HCT116 (cell line): ENCODE results near the gene PIK3R1. TPM values are rescaled to one million over a fixed set of nuclear protein-coding genes. Genes with fewer than 3 reads are reported as not detected.

ENCODE experiments used
- ATAC-seq: fragments of 200-7000 bp; cut with Tn5 transposase; 2 replicates; pipeline ENCODE4 v1.9.1; 2020; ENCODE audit warnings: mild to moderate bottlenecking, moderate library complexity
- BruUV-seq: library from RNA; stranded (reverse); fragments of 400-500 nt; replicated peaks from 2 replicates; lab custom pipeline; 2021; lab: Mats Ljungman, UMichigan
- CTCF ChIA-PET: fragments of 300-600 bp; sonication (Branson Sonifier 250); formaldehyde crosslinking; loops from one replicate; lab custom pipeline; 2021; ENCODE audit warnings: antibody characterized with exemption; lab: Charles Lee
- POLR2A ChIA-PET: fragments of 300-600, 350-600 bp; sonication (Branson Sonifier 250); formaldehyde crosslinking; loops from one replicate; lab custom pipeline; 2021; ENCODE audit warnings: antibody characterized with exemption; lab: Charles Lee
- RAD21 ChIA-PET, 2 experiments: fragments of 300-600 bp; sonication (Branson Sonifier 250); formaldehyde crosslinking; loops; one replicate each; lab custom pipeline; 2023; ENCODE audit warnings: low total read pairs in 2 of 2; ENCODE audit not compliant: uncharacterized antibody in 2 of 2, unreplicated experiment in 2 of 2, low non-redundant PET in 1 of 2; lab: Charles Lee
- DNase-seq: peaks from one replicate; pipeline ENCODE4 v3.0.0-alpha.2; 2010; ENCODE audit warnings: low read depth, low spot score
- H2AFZ ChIP-seq: fragments of 200-600 bp; shearing (Covaris generic), sonication (generic); 2 replicates; pipeline ENCODE4 v1.6.1; 2017; ENCODE audit warnings: low read depth, mixed run types, mixed read lengths, antibody characterized with exemption, low read length; ENCODE audit not compliant: poor library complexity, severe bottlenecking
- H3K27ac ChIP-seq: 2 replicates; pipeline ENCODE4 v1.5.1; 2012; ENCODE audit warnings: low read depth, low read length
- H3K27me3 ChIP-seq: fragments of 200-600 bp; sonication (generic); 2 replicates; pipeline ENCODE4 v1.6.1; 2016; ENCODE audit warnings: mixed run types, low read length, mixed read lengths; ENCODE audit not compliant: insufficient read depth
- H3K36me3 ChIP-seq, 2 experiments: fragments of 200-500 bp in 1 of 2; fragments of 200-600 bp in 1 of 2; sonication (Bioruptor generic) in 1 of 2; sonication (generic) in 1 of 2; 2 replicates each; pipeline versions ENCODE4 v1.5.1 to v1.6.1; 2014 to 2016; ENCODE audit warnings: low read length in 2 of 2, inconsistent platforms in 1 of 2, mixed read lengths in 1 of 2, mixed run types in 1 of 2; ENCODE audit not compliant: insufficient read depth in 2 of 2, control insufficient read depth in 1 of 2
- H3K4me1 ChIP-seq, 2 experiments: fragments of 200-600 bp in 1 of 2; sonication (generic) in 1 of 2; 2 replicates each; pipeline versions ENCODE4 v1.5.1 to v1.6.1; 2012 to 2017; ENCODE audit warnings: low read length in 2 of 2, inconsistent platforms in 1 of 2, mild to moderate bottlenecking in 1 of 2, mixed read lengths in 1 of 2, mixed run types in 1 of 2, moderate library complexity in 1 of 2; ENCODE audit not compliant: insufficient read depth in 2 of 2, control insufficient read depth in 1 of 2
- H3K4me2 ChIP-seq: fragments of 200-600 bp; sonication (generic); 2 replicates; pipeline ENCODE4 v1.6.1; 2017; ENCODE audit warnings: mixed run types, low read length, mixed read lengths
- H3K4me3 ChIP-seq, 2 experiments: fragments of 200-600 bp in 1 of 2; sonication (generic) in 1 of 2; replicated peaks in 1 of 2; 2 replicates each; pipeline ENCODE4 v1.5.1; 2011 to 2016; ENCODE audit warnings: low read length in 2 of 2, control low read depth in 1 of 2, low read depth in 1 of 2, mild to moderate bottlenecking in 1 of 2, mixed read lengths in 1 of 2, mixed run types in 1 of 2
- H3K79me2 ChIP-seq: fragments of 200-600 bp; sonication (generic); 2 replicates; pipeline ENCODE4 v1.6.1; 2017; ENCODE audit warnings: mild to moderate bottlenecking, mixed run types, low read length, moderate library complexity, mixed read lengths; ENCODE audit not compliant: insufficient read depth
- H3K9ac ChIP-seq: fragments of 200-600 bp; sonication (generic); 2 replicates; pipeline ENCODE4 v1.6.1; 2016; ENCODE audit warnings: low read length, mixed read lengths
- H3K9me2 ChIP-seq: fragments of 200-600 bp; sonication (generic), shearing (Covaris generic); 2 replicates; pipeline ENCODE4 v1.6.1; 2017; ENCODE audit warnings: mixed run types, mild to moderate bottlenecking, moderate library complexity; ENCODE audit not compliant: insufficient read depth
- H3K9me3 ChIP-seq, 2 experiments: fragments of 200-500 bp in 1 of 2; fragments of 200-600 bp in 1 of 2; sonication (Bioruptor generic) in 1 of 2; sonication (generic) in 1 of 2; 2 replicates each; pipeline ENCODE4 v1.6.1; 2014 to 2017; ENCODE audit warnings: low read length in 2 of 2, mixed read lengths in 2 of 2, inconsistent platforms in 1 of 2, low read depth in 1 of 2, mild to moderate bottlenecking in 1 of 2, mixed run types in 1 of 2, moderate library complexity in 1 of 2; ENCODE audit not compliant: control insufficient read depth in 1 of 2, insufficient read depth in 1 of 2
- H4K20me1 ChIP-seq: fragments of 200-600 bp; sonication (generic), shearing (Covaris generic); 2 replicates; pipeline ENCODE4 v1.6.1; 2017; ENCODE audit warnings: mixed run types, mild to moderate bottlenecking, moderate library complexity; ENCODE audit not compliant: insufficient read depth
- CEBPB ChIP-seq: IDR thresholded peaks from 2 replicates; pipeline ENCODE4 v1.6.1; 2012; ENCODE audit warnings: low read depth
- CTCF ChIP-seq, 3 experiments: fragments of 200-600 bp in 1 of 3; sonication (generic) in 1 of 3; IDR thresholded peaks in 2 of 3; conservative IDR thresholded peaks in 1 of 3; 2 replicates each; pipeline ENCODE4 v1.5.1; 2012 to 2017; ENCODE audit warnings: low read depth in 2 of 3, low read length in 2 of 3, antibody characterized with exemption in 1 of 3, borderline replicate concordance in 1 of 3, control low read depth in 1 of 3, mild to moderate bottlenecking in 1 of 3, mixed read lengths in 1 of 3, mixed run types in 1 of 3, moderate library complexity in 1 of 3; ENCODE audit not compliant: insufficient read depth in 1 of 3
- EGR1 ChIP-seq: IDR thresholded peaks from 2 replicates; pipeline ENCODE4 v1.6.1; 2012; ENCODE audit warnings: low read depth
- EZH2 ChIP-seq: fragments of 200-600 bp; sonication (generic); IDR thresholded peaks from 2 replicates; pipeline ENCODE4 v1.6.1; 2017; ENCODE audit warnings: antibody characterized with exemption, mixed run types
- JUND ChIP-seq: IDR thresholded peaks from 2 replicates; pipeline ENCODE4 v1.6.1; 2012
- POLR2AphosphoS5 ChIP-seq: IDR thresholded peaks from 2 replicates; pipeline ENCODE4 v1.6.1; 2011; ENCODE audit warnings: mild to moderate bottlenecking, low read depth, low read length, moderate library complexity
- SRF ChIP-seq: IDR thresholded peaks from 2 replicates; pipeline ENCODE4 v1.6.1; 2012; ENCODE audit warnings: low read depth
- TCF7L2 ChIP-seq: IDR thresholded peaks from 2 replicates; pipeline ENCODE4 v1.7.0; 2011; ENCODE audit warnings: borderline replicate concordance, inconsistent platforms; ENCODE audit not compliant: insufficient read depth, insufficient read length; ENCODE audit errors: extremely low read depth
- intact Hi-C: fragments of 100-400 bp; cut with micrococcal nuclease; formaldehyde crosslinking; loops from 2 replicates; pipeline ENCODE4 v1.10.0; 2022
- total RNA-seq: library from RNA; stranded (reverse); gene quantifications from one replicate; pipeline ENCODE4 v1.2.1, GENCODE V29; 2021; ENCODE audit not compliant: unreplicated experiment

Gene PIK3R1
- total RNA-seq, 1 experiment from 2014 or later, result 7.2 TPM

- H3K36me3 ChIP-seq, result no peaks in the 10 kb centered on the region
- H4K20me1 ChIP-seq, result no peaks in the 10 kb centered on the region
- ChIA-PET RAD21 (no interaction called here), CTCF (interaction anchor here (1.2 kb wide), 1 partner anchor 14 kb away, joined by 4 read pairs; no protein-coding TSS in a partner anchor), POLR2A (interaction anchor here (0.9 kb wide), 1 partner anchor 25 kb away, joined by 3 read pairs; the partner anchor contains the start of gene PIK3R1)
- no peak overlapping the region for H2AFZ ChIP-seq
- H3K27me3 ChIP-seq, result no peaks in the 10 kb centered on the region
- no peak for ATAC-seq
- no peak overlapping the region for H3K4me2 ChIP-seq
- no peaks in the 10 kb centered on the region for H3K9me2 ChIP-seq
- H3K4me3 ChIP-seq, result no peak overlapping the region
- no peak for DNase-seq
- no TSS peak for BruUV-seq
- H3K9me3 ChIP-seq, result no peaks in the 10 kb centered on the region
- intact Hi-C loops, result no loop called here
- no peak for TF ChIP-seq EGR1
- TF ChIP-seq CTCF (IDR thresholded peaks at IDR 0.05 in 2 of 3, conservative IDR thresholded peaks at IDR 0.05 in 1 of 3; ENCODE audit: borderline replicate concordance in 1 of 3, insufficient read depth in 1 of 3, low read depth in 2 of 3, low read length in 2 of 3), result no peak
- TF ChIP-seq SRF, result no peak
- TF ChIP-seq EZH2, result no peak
- TF ChIP-seq POLR2AphosphoS5, result no peak
- TF ChIP-seq TCF7L2, result no peak
- TF ChIP-seq, all 23 proteins: peak for 0
- H3K79me2 ChIP-seq, result no peaks in the 10 kb centered on the region; the same call in 1 of the 2 replicates
- H3K27ac ChIP-seq, result no peak overlapping the region
- no peak overlapping the region for H3K9ac ChIP-seq
- no peaks in the 10 kb centered on the region for H3K4me1 ChIP-seq
Observed at GRCh38 chr5:68240202-68240601, 24.6 kb downstream of the PIK3R1 start.

GRCh38 chr5:68240771-68241170 is 25.2 kb downstream of the PIK3R1 start:
- no peaks in the 10 kb centered on the region for H3K9me3 ChIP-seq
- ATAC-seq (no peak), DNase-seq (no peak)
- H3K9me2 ChIP-seq, result no peaks in the 10 kb centered on the region
- POLR2A ChIA-PET, result no interaction called here
- H3K27me3 ChIP-seq, result no peaks in the 10 kb centered on the region
- H2AFZ ChIP-seq, result no peak overlapping the region
- no peak overlapping the region for H3K27ac ChIP-seq
- H3K36me3 ChIP-seq, result no peaks in the 10 kb centered on the region
- CTCF ChIA-PET, result interaction anchor here (1.2 kb wide), 1 partner anchor 13 kb away, joined by 4 read pairs; no protein-coding TSS in a partner anchor
- intact Hi-C loops, result no loop called here
- no peaks in the 10 kb centered on the region for H3K79me2 ChIP-seq
- RAD21 ChIA-PET, result no interaction called here
- H3K4me1 ChIP-seq, result no peaks in the 10 kb centered on the region
- H3K9ac ChIP-seq, result no peak overlapping the region
- H3K4me2 ChIP-seq, result no peak overlapping the region
- TF ChIP-seq CEBPB, result no peak
- TF ChIP-seq JUND, result no peak
- no peak for TF ChIP-seq TCF7L2
- H3K4me3 ChIP-seq, result no peak overlapping the region
- BruUV-seq, result no TSS peak
- H4K20me1 ChIP-seq, result no peaks in the 10 kb centered on the region
